ENCODE results near the gene STX7.

Gene STX7

GRCh38 chr6:132400555-132400882, 112.4 kb downstream of the STX7 start:
- H3K27ac Mint-ChIP-seq, result no peak overlapping the region

GRCh38 chr6:132399376-132400074, 113.4 kb downstream of the STX7 start:
- Mint-ChIP-seq H3K4me1 (ENCODE audit: low read depth) (peaks cover 21% of the 10 kb centered on the region), H3K36me3 (ENCODE audit: low read depth) (no peaks in the 10 kb centered on the region), H3K27ac (no peak overlapping the region), H3K4me3 (no peak overlapping the region), H3K9me3 (peaks cover 7% of the 10 kb centered on the region), H3K27me3 (peaks cover 79% of the 10 kb centered on the region)

More at GRCh38 chr6:132400555-132400882, 112.4 kb downstream of the STX7 start:
- Mint-ChIP-seq H3K27me3 (peaks cover 77% of the 10 kb centered on the region), H3K4me1 (ENCODE audit: low read depth) (peaks cover 30% of the 10 kb centered on the region), H3K9me3 (peaks cover under 1% of the 10 kb centered on the region), H3K4me3 (peak overlapping the region; percentile 55), H3K36me3 (ENCODE audit: low read depth) (no peaks in the 10 kb centered on the region)

Measured in stimulated activated naive CD8-positive, alpha-beta T cell treated with anti-CD3 and anti-CD28 coated beads, Interleukin-15, Interleukin-2, amounts not matched to agents 100 ng/mL and 50 ng/mL, for 24 hours (primary cell).